IMR-90 (cell line): ENCODE results near the gene KLF9. TPM values are rescaled to one million over a fixed set of nuclear protein-coding genes. Genes with fewer than 3 reads are reported as not detected.
A peak's percentile ranks its signal among the peaks of the same experiment; 100 is the strongest.

ENCODE experiments used
- ATAC-seq: fragments of 200-7000 bp; cut with Tn5 transposase; 2 replicates; pipeline ENCODE4 v1.9.1; 2020; ENCODE audit warnings: low read depth, mild to moderate bottlenecking, moderate library complexity
- BruUV-seq: library from RNA; stranded (reverse); fragments of 400-500 nt; replicated peaks from 2 replicates; lab custom pipeline; 2021; lab: Mats Ljungman, UMichigan
- CTCF ChIA-PET: fragments of 300-600 bp; formaldehyde crosslinking; extraction: SDS; loops from one replicate; lab custom pipeline; 2021; ENCODE audit warnings: antibody characterized with exemption; lab: Yijun Ruan, JAX
- POLR2A ChIA-PET: fragments of 300-600 bp; sonication (Branson Sonifier 250); formaldehyde crosslinking; loops from one replicate; lab custom pipeline; 2022; ENCODE audit warnings: antibody characterized with exemption; ENCODE audit not compliant: unreplicated experiment; lab: Charles Lee
- DNase-seq: peaks from one replicate; pipeline ENCODE4 v3.0.0; 2013
- H2AFZ ChIP-seq: replicated peaks from 2 replicates; pipeline ENCODE3; 2013; ENCODE audit warnings: low read length, mild to moderate bottlenecking; ENCODE audit not compliant: poor library complexity
- H2AK5ac ChIP-seq: 2 replicates; pipeline ENCODE4 v1.6.1; 2013; ENCODE audit warnings: low read depth, low read length, inconsistent platforms
- H2AK9ac ChIP-seq: replicated peaks from 2 replicates; pipeline ENCODE3; 2013; ENCODE audit warnings: mild to moderate bottlenecking, low read depth, low read length, moderate library complexity; ENCODE audit not compliant: poor library complexity
- H2BK120ac ChIP-seq: 2 replicates; pipeline ENCODE4 v1.6.1; 2013; ENCODE audit warnings: low read depth, low read length, inconsistent platforms
- H2BK15ac ChIP-seq: 3 replicates; pipeline ENCODE4 v1.6.1; 2013; ENCODE audit warnings: low read depth, low read length, inconsistent platforms
- H2BK20ac ChIP-seq: 2 replicates; pipeline ENCODE4 v1.6.1; 2013; ENCODE audit warnings: low read depth, mild to moderate bottlenecking, inconsistent platforms, low read length, moderate library complexity
- H2BK5ac ChIP-seq: 2 replicates; pipeline ENCODE4 v1.6.1; 2013; ENCODE audit warnings: mild to moderate bottlenecking, low read depth, low read length, inconsistent platforms; ENCODE audit not compliant: poor library complexity, severe bottlenecking
- H3K14ac ChIP-seq: replicated peaks from 2 replicates; pipeline ENCODE4 v1.6.1; 2013; ENCODE audit warnings: low read depth, low read length, inconsistent platforms
- H3K18ac ChIP-seq: 2 replicates; pipeline ENCODE4 v1.6.1; 2013; ENCODE audit warnings: low read depth, low read length, control low read depth
- H3K23ac ChIP-seq: 2 replicates; pipeline ENCODE4 v1.6.1; 2013; ENCODE audit warnings: low read depth, low read length, inconsistent platforms
- H3K27ac ChIP-seq: 2 replicates; pipeline ENCODE4 v1.5.1; 2013; ENCODE audit warnings: mild to moderate bottlenecking, control low read depth, low read length; ENCODE audit not compliant: insufficient read depth
- H3K27me3 ChIP-seq: 2 replicates; pipeline ENCODE4 v1.6.1; 2013; ENCODE audit warnings: low read length; ENCODE audit not compliant: control insufficient read depth, insufficient read depth
- H3K36me3 ChIP-seq: 2 replicates; pipeline ENCODE4 v1.6.1; 2013; ENCODE audit warnings: low read length, mixed read lengths; ENCODE audit not compliant: control insufficient read depth, insufficient read depth
- H3K4ac ChIP-seq: 2 replicates; pipeline ENCODE4 v1.6.1; 2013; ENCODE audit warnings: low read depth, low read length, inconsistent platforms
- H3K4me1 ChIP-seq: 2 replicates; pipeline ENCODE4 v1.6.1; 2013; ENCODE audit warnings: low read length, mixed read lengths; ENCODE audit not compliant: control insufficient read depth, insufficient read depth
- H3K4me2 ChIP-seq: 2 replicates; pipeline ENCODE4 v1.6.1; 2013; ENCODE audit warnings: low read depth, mild to moderate bottlenecking, control low read depth, low read length, moderate library complexity
- H3K4me3 ChIP-seq: 2 replicates; pipeline ENCODE4 v1.5.1; 2013; ENCODE audit warnings: low read depth, mild to moderate bottlenecking, control low read depth, low read length, moderate library complexity; ENCODE audit not compliant: insufficient read depth
- H3K56ac ChIP-seq: 2 replicates; pipeline ENCODE4 v1.6.1; 2013; ENCODE audit warnings: low read length, inconsistent platforms; ENCODE audit not compliant: insufficient read depth; ENCODE audit errors: extremely low read depth
- H3K79me1 ChIP-seq, 2 experiments: 2 replicates each; pipeline ENCODE4 v1.6.1; 2013; ENCODE audit warnings: low read length in 2 of 2, inconsistent platforms in 1 of 2, low read depth in 1 of 2
- H3K9ac ChIP-seq: 2 replicates; pipeline ENCODE4 v1.6.1; 2013; ENCODE audit warnings: low read depth, low read length, control low read depth
- H3K9me1 ChIP-seq: 2 replicates; pipeline ENCODE4 v1.6.1; 2013; ENCODE audit warnings: low read length, inconsistent platforms; ENCODE audit not compliant: insufficient read depth
- H3K9me3 ChIP-seq: 2 replicates; pipeline ENCODE4 v1.6.1; 2013; ENCODE audit warnings: low read length; ENCODE audit not compliant: control insufficient read depth, insufficient read depth
- H4K20me1 ChIP-seq: 2 replicates; pipeline ENCODE4 v1.6.1; 2013; ENCODE audit warnings: low read length, inconsistent platforms; ENCODE audit not compliant: insufficient read depth
- H4K5ac ChIP-seq: 2 replicates; pipeline ENCODE4 v1.6.1; 2013; ENCODE audit warnings: mild to moderate bottlenecking, low read depth, low read length, control low read depth
- H4K8ac ChIP-seq, 2 experiments: 2 replicates each; pipeline ENCODE4 v1.6.1; 2013; ENCODE audit warnings: low read depth in 2 of 2, low read length in 2 of 2, control low read depth in 1 of 2, inconsistent platforms in 1 of 2
- H4K91ac ChIP-seq: 2 replicates; pipeline ENCODE4 v1.6.1; 2013; ENCODE audit warnings: low read depth, low read length, inconsistent platforms; ENCODE audit not compliant: insufficient read depth
- BHLHE40 ChIP-seq: fragments of 150-350 bp; IDR thresholded peaks from 2 replicates; pipeline ENCODE4 v1.6.1; 2016; ENCODE audit warnings: mild to moderate bottlenecking, low read depth, low read length
- CEBPB ChIP-seq: IDR thresholded peaks from 2 replicates; pipeline ENCODE4 v1.6.1; 2012; ENCODE audit warnings: low read depth, low read length, improper control_type of control experiment
- CHD1 ChIP-seq: IDR thresholded peaks from 2 replicates; pipeline ENCODE4 v1.6.1; 2012; ENCODE audit warnings: low read depth, low read length, improper control_type of control experiment
- CTCF ChIP-seq: conservative IDR thresholded peaks from 2 replicates; pipeline ENCODE4 v1.5.1; 2012; ENCODE audit warnings: mild to moderate bottlenecking, low read depth, low read length, improper control_type of control experiment
- FOS ChIP-seq: fragments of 150-350 bp; IDR thresholded peaks from 2 replicates; pipeline ENCODE4 v1.6.1; 2016; ENCODE audit warnings: low read depth, low read length
- MAFK ChIP-seq: IDR thresholded peaks from 2 replicates; pipeline ENCODE4 v1.6.1; 2012; ENCODE audit warnings: low read depth, low read length, improper control_type of control experiment
- MAZ ChIP-seq: IDR thresholded peaks from 2 replicates; pipeline ENCODE4 v1.6.1; 2012; ENCODE audit warnings: low read depth, mild to moderate bottlenecking, low read length, improper control_type of control experiment, moderate library complexity, borderline replicate concordance
- POLR2A ChIP-seq: IDR thresholded peaks from 2 replicates; pipeline ENCODE4 v1.6.1; 2012; ENCODE audit warnings: mild to moderate bottlenecking, low read depth, low read length
- RAD21 ChIP-seq: IDR thresholded peaks from 2 replicates; pipeline ENCODE4 v1.6.1; 2012; ENCODE audit warnings: low read length, improper control_type of control experiment
- RCOR1 ChIP-seq: IDR thresholded peaks from 2 replicates; pipeline ENCODE4 v1.6.1; 2012; ENCODE audit warnings: mild to moderate bottlenecking, low read length, improper control_type of control experiment; ENCODE audit not compliant: insufficient replicate concordance
- RFX5 ChIP-seq: IDR thresholded peaks from 2 replicates; pipeline ENCODE4 v1.8.0; 2012; ENCODE audit warnings: low read depth, mild to moderate bottlenecking, low read length, moderate library complexity
- SMC3 ChIP-seq: fragments of 150-350 bp; IDR thresholded peaks from 2 replicates; pipeline ENCODE4 v1.6.1; 2016; ENCODE audit warnings: low read depth, mild to moderate bottlenecking, antibody characterized with exemption, low read length, moderate library complexity
- WGBS, 2 experiments: methylation state at CpG; one replicate each; pipeline versions ENCODE4 v1.1.5 to v1.1.7; 2013; ENCODE audit warnings: missing lambda C conversion rate in 2 of 2; ENCODE audit not compliant: insufficient read length in 1 of 2; ENCODE audit errors: extremely low coverage in 2 of 2; 5-methylcytosine and 5-hydroxymethylcytosine counted together
- dilution Hi-C: fragments of 300-500 bp; cut with HindIII; formaldehyde crosslinking; loops from one replicate; pipeline ENCODE4 v1.14.3; 2018; ENCODE audit warnings: low sequenced_read_pairs; ENCODE audit not compliant: unreplicated experiment
- in situ Hi-C: fragments of 300-500 bp; cut with MboI; formaldehyde crosslinking; loops from 3 replicates; pipeline ENCODE4 v1.14.3; 2019; ENCODE audit warnings: low sequenced_read_pairs, inconsistent platforms, mixed read lengths
- intact Hi-C: fragments of 100-400 bp; cut with micrococcal nuclease; formaldehyde crosslinking; loops from 2 replicates; pipeline ENCODE4 v1.10.0; 2022
- polyA plus RNA-seq, 3 experiments: library from polyadenylated mRNA; depleted of rRNA; stranded (reverse); fragments of >200 nt; gene quantifications; 2 replicates each; pipeline ENCODE4 v1.2.3, GENCODE V29; 2012; ENCODE audit warnings: low replicate concordance in 1 of 3
- total RNA-seq: library from RNA; depleted of rRNA; stranded (reverse); fragments of >200 nt; gene quantifications from 2 replicates; pipeline ENCODE4 v1.2.3, GENCODE V29; 2012
- TF ChIP-seq, protein P1 (sequence below): fragments of 150-350 bp; IDR thresholded peaks from 2 replicates; pipeline ENCODE4 v1.6.1; 2017; ENCODE audit warnings: mild to moderate bottlenecking, antibody characterized with exemption, low read length, low read depth

Gene KLF9
- total and polyA plus RNA-seq, 2 of the 4 experiments (the other 2 are of a cell fraction) = 4.1 to 7.5 TPM

DNA sequence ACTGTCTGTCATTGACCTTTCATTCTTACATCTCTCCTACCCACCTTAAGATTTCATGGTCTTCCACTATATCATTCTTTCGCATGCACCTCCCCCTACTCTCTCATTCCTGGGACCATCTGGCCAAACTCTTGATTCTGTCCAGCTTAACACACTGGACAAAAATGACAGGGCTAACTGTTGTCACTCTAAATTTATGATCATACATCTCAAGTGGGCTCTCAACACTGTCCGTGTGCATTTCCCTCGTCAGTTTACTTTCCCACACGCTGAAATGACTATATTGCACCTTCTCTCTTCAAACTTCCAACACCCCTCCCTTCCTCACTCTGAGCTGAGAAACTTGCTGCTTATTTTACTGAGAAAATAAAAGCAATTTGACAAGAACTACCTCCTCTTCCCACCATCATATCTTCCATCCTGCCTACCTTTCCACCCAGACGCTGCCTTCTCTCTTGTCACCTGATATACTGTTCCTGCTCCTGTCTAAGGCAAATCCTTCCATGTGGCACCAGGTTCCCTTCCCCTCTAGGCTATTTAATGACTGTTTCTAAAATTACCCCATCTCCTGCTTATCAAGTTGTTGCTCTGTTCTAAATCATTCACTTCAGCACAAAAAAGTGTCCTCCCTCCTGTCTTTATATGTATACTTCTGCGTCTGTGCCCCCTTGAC, 8.1 kb upstream of the KLF9 start:
- BruUV-seq = no TSS peak
- CTCF ChIA-PET = no interaction called here
- dilution Hi-C loops = no loop called here

More for the DNA sequence above, 8.1 kb upstream of the KLF9 start:
- in situ Hi-C loops = no loop called here
- H3K27me3 ChIP-seq = no peaks in the 10 kb centered on the region
- no peak overlapping the region for H3K27ac ChIP-seq
- peak overlapping the region; percentile 41; the same call in 1 of the 2 replicates for H3K4ac ChIP-seq
- TF ChIP-seq RFX5 = no peak
- TF ChIP-seq MAZ = no peak
- TF ChIP-seq SMC3 = no peak
- no peak for TF ChIP-seq CHD1
- no peak for TF ChIP-seq FOS
- TF ChIP-seq, protein P1, sequence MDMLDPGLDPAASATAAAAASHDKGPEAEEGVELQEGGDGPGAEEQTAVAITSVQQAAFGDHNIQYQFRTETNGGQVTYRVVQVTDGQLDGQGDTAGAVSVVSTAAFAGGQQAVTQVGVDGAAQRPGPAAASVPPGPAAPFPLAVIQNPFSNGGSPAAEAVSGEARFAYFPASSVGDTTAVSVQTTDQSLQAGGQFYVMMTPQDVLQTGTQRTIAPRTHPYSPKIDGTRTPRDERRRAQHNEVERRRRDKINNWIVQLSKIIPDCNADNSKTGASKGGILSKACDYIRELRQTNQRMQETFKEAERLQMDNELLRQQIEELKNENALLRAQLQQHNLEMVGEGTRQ = no peak
- TF ChIP-seq CEBPB = no peak
- no peak for TF ChIP-seq RAD21
- TF ChIP-seq MAFK = no peak
- no peak for TF ChIP-seq RCOR1
- TF ChIP-seq CTCF = no peak
- TF ChIP-seq BHLHE40 = no peak
- no peak for TF ChIP-seq POLR2A
- H2AK9ac ChIP-seq = peak overlapping the region; percentile 60
- H3K9me3 ChIP-seq = no peaks in the 10 kb centered on the region
- H4K5ac ChIP-seq = 0 out of 2 replicates have a peak overlapping the region, but pooled peaks have one; percentile 32
- no peak overlapping the region for H3K9ac ChIP-seq
- H3K56ac ChIP-seq = no peak overlapping the region
- peak overlapping the region; percentile 66 for H2BK20ac ChIP-seq
- H3K79me1 ChIP-seq = 0 out of 4 replicates have a peak, but pooled peaks cover 0 to 10% of the 10 kb centered on the region in 2 experiments
- intact Hi-C loops = no loop called here
- peak overlapping the region; percentile 83; the same call in 2 of the 3 replicates for H2BK15ac ChIP-seq
- H3K14ac ChIP-seq = peak overlapping the region; percentile 27
- H3K4me1 ChIP-seq = peaks cover 15% of the 10 kb centered on the region
- H2BK5ac ChIP-seq = no peak overlapping the region
- H3K9me1 ChIP-seq = 0 out of 2 replicates have a peak, but pooled peaks cover 3% of the 10 kb centered on the region
- no peak overlapping the region for H2AFZ ChIP-seq
- no peak overlapping the region for H3K23ac ChIP-seq
- no peaks in the 10 kb centered on the region; the same call in 1 of the 2 replicates for H4K20me1 ChIP-seq
- ATAC-seq (no peak), DNase-seq (no peak)
- H3K4me2 ChIP-seq = no peak overlapping the region
- H4K8ac ChIP-seq = no peak overlapping the region
- peak overlapping the region; percentile 58; the same call in 1 of the 2 replicates for H4K91ac ChIP-seq
- peak overlapping the region; percentile 88 for H2AK5ac ChIP-seq
- 76% methylated on average over 5 of the region's 6 CpGs; no CpG with 5 or more reads in 1 of the 2 experiments for WGBS, 2 experiments
- no peaks in the 10 kb centered on the region for H3K36me3 ChIP-seq
- POLR2A ChIA-PET = no interaction called here
- no peak overlapping the region for H3K18ac ChIP-seq
- H3K4me3 ChIP-seq = no peak overlapping the region
- peak overlapping the region; percentile 96; the same call in 1 of the 2 replicates for H2BK120ac ChIP-seq
